H1 (cell line): ENCODE measurements around the gene LAMC1.

Experiments used
- CBX5 ChIP-seq: fragments of 300-800, 300-1000 bp; sonication (generic); IDR thresholded peaks from 2 replicates; pipeline ENCODE4 v1.7.1; 2016; ENCODE audit warnings: antibody characterized with exemption, low read length, low read depth
- CTCF ChIP-seq, 3 experiments: IDR thresholded peaks; 1 replicate in 2 of 3; 2 replicates in 1 of 3; pipeline versions ENCODE4 v1.5.1 to v1.6.1; 2011; ENCODE audit warnings: low read length in 3 of 3, mild to moderate bottlenecking in 3 of 3, inconsistent platforms in 2 of 3, low read depth in 1 of 3, moderate library complexity in 1 of 3; ENCODE audit not compliant: insufficient read depth in 1 of 3; ENCODE audit errors: control extremely low read depth in 1 of 3
- EZH2 ChIP-seq: fragments of 200-600 bp; sonication (generic); IDR thresholded peaks from 2 replicates; pipeline ENCODE4 v1.7.1; 2012; ENCODE audit warnings: low read depth, mild to moderate bottlenecking, moderate library complexity, low read length, inconsistent platforms; ENCODE audit not compliant: severe bottlenecking
- JUN ChIP-seq: IDR thresholded peaks from 2 replicates; pipeline ENCODE4 v1.6.1; 2011; ENCODE audit warnings: low read depth, mild to moderate bottlenecking, improper control_type of control experiment, low read length
- KDM5A ChIP-seq: fragments of 200-600 bp; IDR thresholded peaks from 2 replicates; pipeline ENCODE4 v1.7.1; 2012; ENCODE audit warnings: mild to moderate bottlenecking, low read length, inconsistent platforms, mixed read lengths
- POLR2A ChIP-seq, 2 experiments: IDR thresholded peaks; 1 replicate in 1 of 2; 2 replicates in 1 of 2; pipeline ENCODE4 v1.6.1; 2011; ENCODE audit warnings: low read depth in 2 of 2, low read length in 2 of 2, mild to moderate bottlenecking in 2 of 2; ENCODE audit errors: control extremely low read depth in 1 of 2
- RAD21 ChIP-seq, 2 experiments: IDR thresholded peaks in 1 of 2; conservative IDR thresholded peaks in 1 of 2; 2 replicates each; pipeline ENCODE4 v1.6.1; 2011; ENCODE audit warnings: low read depth in 2 of 2, low read length in 2 of 2, improper control_type of control experiment in 1 of 2, inconsistent platforms in 1 of 2, mild to moderate bottlenecking in 1 of 2, moderate library complexity in 1 of 2
- RFX5 ChIP-seq: IDR thresholded peaks from 2 replicates; pipeline ENCODE4 v1.6.1; 2011; ENCODE audit warnings: low read depth, low read length, improper control_type of control experiment, borderline replicate concordance
- SRF ChIP-seq: IDR thresholded peaks from 2 replicates; pipeline ENCODE4 v1.6.1; 2011; ENCODE audit warnings: mild to moderate bottlenecking, low read depth, low read length, moderate library complexity
- SUZ12 ChIP-seq: fragments of 200-600 bp; sonication (generic); IDR thresholded peaks from 2 replicates; pipeline ENCODE4 v1.6.1; 2012; ENCODE audit warnings: mild to moderate bottlenecking, inconsistent platforms, low read length, moderate library complexity, mixed read lengths
- TAF1 ChIP-seq: IDR thresholded peaks from 2 replicates; pipeline ENCODE4 v1.6.1; 2011; ENCODE audit warnings: mild to moderate bottlenecking, low read depth, low read length
- TBP ChIP-seq: IDR thresholded peaks from 2 replicates; pipeline ENCODE4 v1.6.1; 2011; ENCODE audit warnings: low read depth, low read length, improper control_type of control experiment
- USF2 ChIP-seq: IDR thresholded peaks from 2 replicates; pipeline ENCODE4 v1.6.1; 2011; ENCODE audit warnings: low read length, improper control_type of control experiment
- YY1 ChIP-seq: IDR thresholded peaks from 2 replicates; pipeline ENCODE4 v1.6.1; 2011; ENCODE audit warnings: low read depth, mild to moderate bottlenecking, low read length

GRCh38 chr1:183105449-183105848 lies 82.2 kb downstream of the LAMC1 start:
- TF ChIP-seq RAD21 (IDR thresholded peaks at IDR 0.05 in 1 of 2, conservative IDR thresholded peaks at IDR 0.05 in 1 of 2; ENCODE audit: low read depth in 2 of 2, low read length in 2 of 2) = no peak
- TF ChIP-seq CBX5 = no peak
- no peak for TF ChIP-seq POLR2A (IDR thresholded peaks at IDR 0.05; ENCODE audit: control extremely low read depth in 1 of 2, low read depth in 2 of 2, low read length in 2 of 2)
- TF ChIP-seq JUN = no peak
- no peak for TF ChIP-seq TBP
- no peak for TF ChIP-seq YY1
- TF ChIP-seq SRF = no peak
- TF ChIP-seq KDM5A = no peak
- no peak for TF ChIP-seq RFX5
- no peak for TF ChIP-seq USF2
- no peak for TF ChIP-seq EZH2
- no peak for TF ChIP-seq CTCF (IDR thresholded peaks at IDR 0.05; ENCODE audit: control extremely low read depth in 1 of 3, insufficient read depth in 1 of 3, low read depth in 1 of 3, low read length in 3 of 3)
- TF ChIP-seq SUZ12 = no peak
- TF ChIP-seq TAF1 = no peak
